DMS 273 (cell line): ENCODE results near the gene ZEB2.

Experiments used
- DNase-seq: peaks from one replicate; lab custom pipeline; 2025; ENCODE audit not compliant: unreplicated experiment; lab: John Stamatoyannopoulos, UW

The ZEB2 gene

DNA sequence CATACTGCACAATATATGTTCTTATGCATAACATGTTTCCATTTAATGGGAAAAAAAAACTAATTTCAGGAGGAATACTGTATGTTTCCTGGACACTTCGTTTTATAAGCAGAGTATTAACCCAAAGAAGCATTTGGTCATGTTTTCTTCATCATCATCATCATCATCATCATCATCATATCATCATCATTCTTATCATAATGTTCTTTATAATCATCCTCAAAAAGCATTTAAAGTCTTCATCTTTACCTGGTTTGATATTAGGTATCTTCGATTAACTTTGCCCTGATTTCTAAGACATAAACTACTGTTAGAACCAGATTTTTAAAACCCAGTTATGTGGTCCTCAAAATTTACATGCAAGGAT lies 47.9 kb downstream of the ZEB2 start:
- DNase-seq = no peak

DNA sequence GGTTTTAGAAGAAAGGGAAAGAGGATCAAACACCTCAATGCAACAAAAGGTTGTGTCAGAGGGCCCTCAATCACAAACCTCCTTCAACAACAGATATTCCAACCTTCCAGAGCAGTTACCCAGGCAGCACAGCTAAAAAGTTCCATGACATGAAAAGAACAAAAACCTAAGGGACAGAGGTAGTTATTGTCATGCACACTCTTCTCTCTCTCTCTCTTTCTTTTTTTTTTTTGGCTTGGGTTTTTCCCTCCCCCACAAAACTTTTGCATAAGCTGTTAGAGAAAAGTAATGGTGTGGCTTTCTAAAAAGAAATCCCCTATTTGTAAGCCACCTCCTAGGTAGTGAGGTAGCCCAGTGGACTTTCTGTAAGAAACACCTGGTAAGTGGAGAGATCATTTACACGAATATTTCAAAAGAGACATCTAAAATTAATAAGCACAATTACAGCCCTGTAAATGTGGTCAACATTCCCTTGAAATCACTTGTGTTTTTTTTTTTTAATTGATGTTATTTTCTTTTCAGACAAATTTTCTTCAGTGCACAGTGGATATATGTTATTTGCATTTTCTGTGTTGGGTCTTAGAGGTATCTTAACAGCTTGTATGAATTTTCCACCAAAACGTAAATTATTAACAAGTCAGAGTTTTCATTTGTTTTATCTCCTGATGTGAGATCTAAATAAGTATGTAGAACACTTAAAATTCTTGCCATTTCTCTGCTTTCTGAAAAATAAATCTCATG lies 48.4 kb downstream of the ZEB2 start:
- no peak for DNase-seq

DNA sequence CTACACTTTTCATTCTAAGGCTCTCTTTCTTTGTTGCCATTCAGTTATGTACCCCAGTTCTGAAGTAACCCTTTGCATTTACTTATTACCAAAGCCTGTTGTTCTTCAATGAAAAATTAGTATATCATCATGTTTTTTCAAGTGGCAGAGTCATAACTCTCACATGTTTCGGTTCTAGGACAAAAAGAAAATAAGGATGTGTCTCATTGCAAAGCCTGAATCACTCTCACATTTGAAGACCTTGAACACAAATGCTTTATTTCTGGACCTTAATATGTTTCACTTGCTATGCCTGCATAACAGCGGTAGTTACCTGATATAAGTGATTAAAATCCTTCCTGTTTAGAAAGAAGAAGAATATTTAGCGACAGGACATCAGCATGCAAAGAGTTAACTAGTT lies 49.1 kb downstream of the ZEB2 start:
- no peak for DNase-seq

DNA sequence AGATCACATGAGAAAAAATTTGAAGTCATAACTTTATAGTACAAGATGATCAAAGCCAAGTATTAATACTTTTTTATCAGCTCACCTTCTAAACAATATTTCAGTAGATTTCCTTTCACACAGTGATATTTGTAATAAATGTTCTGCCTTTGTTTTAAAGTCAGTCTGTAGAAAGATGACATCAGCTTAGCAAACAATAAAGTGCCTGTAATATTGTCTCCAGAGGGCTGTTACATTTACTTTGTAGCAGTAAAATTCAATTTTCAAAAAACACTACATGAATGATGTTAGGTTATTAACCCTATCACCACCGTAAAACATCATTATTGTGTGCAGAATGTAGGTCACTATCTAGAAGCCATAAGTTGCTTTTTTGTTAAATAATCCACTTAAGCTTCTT lies 49.6 kb downstream of the ZEB2 start:
- no peak for DNase-seq

DNA sequence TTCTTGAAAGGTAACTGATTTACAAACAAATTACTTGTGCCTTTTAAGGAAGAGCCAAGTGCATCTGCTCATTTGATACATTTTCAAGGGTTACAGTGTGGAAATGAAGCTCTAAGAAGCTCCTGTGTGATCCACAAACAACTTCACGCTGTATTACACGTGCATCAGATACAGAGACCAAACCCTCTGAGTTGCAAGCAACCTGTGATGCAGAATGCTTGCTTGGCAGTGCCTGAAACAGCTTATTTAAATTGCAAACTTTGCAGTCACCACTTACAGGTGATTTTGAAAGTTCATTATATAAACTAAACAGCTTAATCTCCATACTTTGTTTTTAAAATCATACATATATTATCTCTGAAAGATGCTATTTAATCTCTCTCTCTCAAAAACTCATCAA lies 50.1 kb downstream of the ZEB2 start:
- no peak for DNase-seq

DNA sequence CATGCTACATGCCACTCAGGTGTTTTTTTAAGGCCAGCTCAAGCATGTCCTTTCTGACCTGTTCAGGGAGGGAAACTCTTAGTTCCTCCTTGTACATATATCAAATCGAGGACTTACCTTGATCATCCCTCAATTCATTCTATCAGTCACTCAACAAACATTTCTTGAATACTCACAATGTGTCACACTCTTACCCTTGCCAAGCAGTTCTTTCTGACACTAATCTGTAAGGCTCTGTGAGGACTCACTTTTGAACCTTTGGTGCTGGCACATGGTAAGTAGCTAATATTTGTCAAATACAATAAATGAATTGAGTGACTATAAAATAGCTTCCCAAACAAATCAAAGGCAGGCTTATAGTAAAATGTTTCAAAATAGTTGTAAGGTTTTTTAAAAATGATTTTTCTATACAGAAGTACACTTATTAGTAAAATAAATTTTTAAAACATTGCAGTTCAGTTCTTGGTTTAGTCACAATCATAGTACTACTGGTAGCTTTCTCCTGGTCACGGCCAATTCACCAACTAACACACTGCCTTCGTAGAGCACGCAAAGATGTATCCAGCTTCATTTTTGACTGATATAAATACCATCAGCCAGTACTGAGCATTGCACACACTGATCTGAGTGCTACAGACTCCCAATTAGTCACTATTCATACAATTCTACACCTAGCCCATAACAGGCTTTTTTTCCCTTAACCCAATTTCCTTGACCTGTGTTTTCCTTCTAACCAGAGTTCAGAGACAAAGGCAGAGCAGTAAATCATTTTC lies 50.9 kb downstream of the ZEB2 start:
- no peak for DNase-seq

DNA sequence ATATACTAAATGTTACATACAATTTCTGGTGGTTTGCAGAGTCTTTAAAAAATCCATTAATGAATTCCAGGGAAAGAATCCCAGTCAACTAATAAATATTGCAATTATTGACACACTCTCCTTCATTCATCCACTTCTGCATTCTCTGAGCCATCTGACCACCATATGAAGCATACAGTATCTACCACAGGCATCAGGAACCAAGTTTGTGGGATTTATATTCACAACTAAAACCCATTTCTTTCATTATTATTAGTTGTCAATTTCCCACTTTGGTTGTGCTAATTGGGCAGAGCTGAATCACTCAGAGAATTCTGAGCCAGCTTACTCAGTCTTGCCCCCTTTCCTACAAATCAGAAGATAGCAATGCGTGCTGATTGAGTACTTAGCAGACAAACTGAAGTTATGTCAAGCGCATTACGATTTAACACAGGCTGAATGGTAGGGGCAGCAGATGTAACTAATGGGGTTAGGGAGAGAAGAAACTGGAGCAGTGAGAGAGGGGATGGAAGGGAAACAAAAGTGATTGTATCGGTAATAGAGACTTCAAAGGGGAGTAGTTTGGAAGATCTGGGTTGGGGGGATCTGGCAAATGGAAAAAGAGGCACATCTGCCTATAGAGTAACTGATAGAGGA lies 52.3 kb downstream of the ZEB2 start:
- DNase-seq = no peak

DNA sequence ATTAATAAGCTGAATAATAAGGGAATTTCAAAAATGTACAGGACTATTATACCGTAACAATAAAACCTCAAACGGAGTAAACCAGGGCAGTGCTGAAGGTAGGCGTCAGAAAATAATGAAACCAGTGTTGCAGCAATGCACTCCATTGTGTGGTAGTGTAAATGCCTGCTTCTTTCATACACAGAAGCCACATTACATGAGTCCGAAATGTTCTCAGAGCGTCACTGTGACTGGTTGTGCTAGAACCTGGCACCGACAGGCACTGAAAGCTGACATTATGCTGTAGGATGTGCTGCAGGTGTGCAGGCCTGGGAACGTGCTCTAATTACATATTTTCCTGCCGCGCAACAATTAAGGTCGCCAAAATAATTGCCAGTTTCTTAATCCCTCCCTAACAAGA lies 53.3 kb downstream of the ZEB2 start:
- no peak for DNase-seq

DNA sequence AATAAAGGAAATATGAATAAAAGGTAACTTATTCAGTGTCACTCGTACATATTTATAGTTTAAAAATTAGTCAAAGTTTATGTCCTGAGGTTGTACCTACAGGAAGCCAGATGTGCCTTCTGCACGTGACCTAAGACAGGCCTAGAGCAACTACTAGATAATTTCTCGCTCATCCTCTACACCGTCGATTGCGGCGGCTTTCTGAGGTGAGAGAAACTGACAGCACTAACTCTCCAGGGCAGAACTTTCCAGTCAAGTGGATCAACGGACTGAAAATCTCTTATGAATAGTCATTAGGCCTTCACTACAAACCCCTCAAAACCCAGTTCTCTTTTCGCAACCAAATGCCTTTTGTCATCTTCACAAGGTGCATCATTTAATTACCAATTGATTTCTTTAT lies 54.2 kb downstream of the ZEB2 start:
- DNase-seq = no peak

DNA sequence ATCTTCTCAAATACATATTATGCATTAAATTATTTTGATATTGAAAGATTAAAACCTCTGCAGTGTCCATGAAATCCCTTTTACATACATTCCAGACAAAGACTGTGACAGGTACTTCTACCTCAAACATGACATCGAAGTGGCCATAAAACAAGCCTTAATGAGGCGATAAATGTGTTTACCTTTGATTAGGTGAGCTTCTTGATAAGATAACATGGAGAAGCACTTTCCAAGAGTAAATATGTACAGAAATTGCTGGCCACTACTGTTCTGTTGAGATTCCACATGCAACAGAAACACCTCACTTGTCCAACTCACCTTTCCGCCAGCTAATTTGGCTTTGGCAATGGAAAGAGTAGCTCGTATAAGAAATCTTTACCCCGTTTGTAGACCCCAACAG lies 55.2 kb downstream of the ZEB2 start:
- DNase-seq = no peak

DNA sequence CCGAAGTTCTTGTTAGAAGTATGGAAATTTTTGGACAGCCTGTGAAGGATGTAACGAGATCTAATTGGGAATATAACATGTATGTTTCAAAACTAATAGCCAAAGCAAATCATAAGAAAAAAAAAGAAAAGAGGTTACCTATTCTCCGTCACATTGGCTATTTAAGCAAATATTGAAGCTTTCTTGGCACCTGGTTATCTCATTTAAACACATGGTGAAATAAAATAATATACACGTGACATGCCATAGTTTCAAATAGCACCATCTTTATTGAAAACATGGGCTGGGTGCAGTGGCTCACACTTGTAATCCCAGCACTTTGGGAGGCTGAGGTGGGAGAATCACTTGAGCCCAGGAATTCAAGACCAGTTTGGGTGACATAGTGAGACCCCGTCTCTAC lies 56.7 kb downstream of the ZEB2 start:
- DNase-seq = no peak

DNA sequence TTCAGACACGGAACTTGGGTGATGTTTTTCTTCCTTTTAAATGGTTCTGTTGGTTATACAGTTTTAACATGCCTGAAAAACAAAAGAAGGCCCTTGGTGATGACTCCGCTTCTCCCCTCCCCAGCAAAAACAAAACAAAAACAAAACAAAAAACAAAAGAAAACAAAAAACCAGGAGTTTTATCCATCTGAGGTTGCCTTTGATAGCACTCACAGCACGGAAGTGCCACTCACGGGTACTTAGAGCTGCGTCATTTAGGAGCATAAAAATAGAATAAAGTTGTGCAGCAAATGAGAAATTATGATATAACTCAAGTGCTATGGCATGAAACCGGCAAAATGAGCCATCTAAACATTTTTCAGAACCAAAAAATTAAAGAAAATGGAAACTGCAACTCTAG lies 57.7 kb downstream of the ZEB2 start:
- no peak for DNase-seq

DNA sequence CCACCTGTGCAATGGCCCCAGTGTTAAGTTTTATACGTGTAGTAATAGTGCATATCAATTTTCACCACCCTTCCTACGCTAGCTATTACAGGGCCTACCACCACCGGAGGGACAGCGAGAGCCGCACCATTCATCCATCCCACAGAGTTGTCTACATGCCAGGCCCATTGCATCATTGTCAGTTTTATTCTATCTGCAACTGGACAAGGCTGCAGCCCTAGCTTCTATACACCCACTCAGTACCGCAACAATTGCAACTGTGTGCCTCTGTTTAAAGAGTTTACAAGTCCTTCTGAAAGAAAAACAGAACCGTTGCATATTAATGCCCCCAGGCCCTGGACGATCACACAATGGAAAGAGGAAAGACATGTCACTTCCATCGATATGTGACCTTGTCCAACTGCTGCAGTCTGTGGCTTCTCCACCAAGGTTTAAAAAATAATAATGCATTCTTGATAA lies 58.6 kb downstream of the ZEB2 start:
- peak; percentile 15 for DNase-seq

DNA sequence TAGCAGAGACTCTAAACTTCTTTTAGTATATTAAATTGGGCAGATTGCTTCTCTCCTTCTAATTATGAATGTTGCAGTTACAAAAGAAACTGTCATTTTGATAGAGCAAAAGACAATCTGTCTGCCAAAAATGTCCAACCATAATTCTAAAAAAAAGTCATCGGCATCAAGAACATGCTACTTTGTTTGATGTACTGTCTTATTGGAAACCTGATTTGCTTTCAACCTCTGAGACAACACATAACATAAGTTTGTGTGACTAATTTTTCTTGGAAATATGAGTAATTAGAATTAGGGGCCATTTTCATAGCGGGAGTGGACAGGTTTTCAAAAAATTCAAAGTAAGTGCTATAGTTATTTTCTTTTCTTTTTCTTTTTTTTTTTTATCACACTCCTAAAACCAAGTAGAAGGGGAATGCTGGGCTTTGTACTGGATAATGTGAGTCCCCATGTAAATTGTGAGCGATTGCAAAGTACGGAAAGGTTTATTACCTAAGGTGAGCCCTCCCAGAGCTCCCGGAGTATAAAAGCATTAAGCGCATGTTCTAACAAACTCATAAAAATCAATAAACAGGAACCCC lies 59.1 kb downstream of the ZEB2 start:
- no peak for DNase-seq

DNA sequence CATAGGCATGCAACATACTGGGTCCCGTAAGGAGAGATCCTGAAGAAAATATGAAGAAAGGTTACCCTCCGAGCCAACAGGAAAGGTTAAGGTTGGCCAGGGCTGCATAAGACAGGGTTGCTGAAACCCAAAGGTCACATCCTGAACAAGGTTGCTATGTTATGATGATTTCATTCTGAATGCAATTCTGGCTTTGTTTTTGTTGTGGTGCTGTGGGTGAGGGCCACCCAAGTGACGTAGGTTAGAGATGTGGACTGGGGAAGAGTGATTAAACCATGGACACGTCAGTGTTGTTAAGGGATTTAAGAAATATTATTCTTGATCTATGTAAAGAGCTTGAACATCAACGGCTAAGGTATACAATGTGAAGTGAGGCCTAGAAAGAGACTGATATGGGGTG lies 60.0 kb downstream of the ZEB2 start:
- DNase-seq = no peak

DNA sequence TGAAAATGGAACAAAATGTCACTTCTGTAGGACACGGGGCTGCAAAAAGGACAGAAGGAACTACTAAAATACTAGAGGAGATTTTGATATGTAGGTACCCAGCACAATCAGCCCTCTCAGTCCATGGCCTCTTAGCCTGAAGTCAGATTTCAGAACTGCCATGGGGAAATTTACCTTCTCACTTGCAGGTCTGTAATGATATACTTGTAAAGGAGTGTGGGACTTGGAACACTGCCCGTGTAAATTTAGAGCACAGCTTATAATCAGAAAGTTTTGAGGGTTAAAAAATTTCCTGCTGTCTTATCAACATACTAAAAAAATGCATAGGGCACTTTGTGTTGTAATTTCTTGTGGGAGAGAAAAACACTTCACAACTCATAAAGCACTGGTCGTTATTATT lies 60.6 kb downstream of the ZEB2 start:
- no peak for DNase-seq

DNA sequence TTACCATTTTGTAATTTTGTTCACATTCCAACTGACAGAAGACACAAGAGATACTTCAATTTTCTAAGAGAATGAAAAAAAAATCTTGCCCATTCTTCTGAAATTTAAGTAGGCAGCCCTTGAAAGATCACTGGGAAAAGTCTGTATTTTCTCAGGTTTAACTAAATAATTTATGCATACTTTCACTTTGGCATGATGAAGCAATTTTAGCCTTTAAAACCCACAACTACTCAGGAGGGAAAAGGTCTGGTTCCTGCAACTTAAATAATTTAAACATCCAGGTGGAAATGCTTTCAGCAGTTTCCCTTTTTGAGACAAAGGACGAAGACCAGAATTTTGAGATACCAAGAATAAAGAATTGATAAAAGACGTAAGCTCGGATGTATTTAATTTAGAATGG lies 61.4 kb downstream of the ZEB2 start:
- no peak for DNase-seq

DNA sequence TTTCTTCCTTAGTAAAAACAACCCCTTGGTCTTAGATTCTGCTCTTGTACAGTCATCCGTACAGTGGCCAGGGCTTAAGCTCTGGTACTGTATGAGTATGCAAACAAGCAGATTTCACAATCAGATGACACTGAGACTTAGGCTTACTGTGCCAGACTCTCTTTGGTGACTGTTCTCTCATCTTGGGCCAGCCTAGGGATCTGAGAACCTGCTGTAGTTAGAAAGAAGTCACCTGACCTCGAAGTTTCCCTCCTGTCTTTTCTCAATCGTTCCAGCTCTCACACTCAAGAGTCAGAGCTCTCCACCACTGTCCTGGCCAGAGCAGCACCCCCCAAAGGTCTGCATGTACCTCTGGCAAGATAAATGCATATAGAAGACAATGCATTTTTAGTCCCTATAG lies 63.2 kb downstream of the ZEB2 start:
- DNase-seq = peak; percentile 6

DNA sequence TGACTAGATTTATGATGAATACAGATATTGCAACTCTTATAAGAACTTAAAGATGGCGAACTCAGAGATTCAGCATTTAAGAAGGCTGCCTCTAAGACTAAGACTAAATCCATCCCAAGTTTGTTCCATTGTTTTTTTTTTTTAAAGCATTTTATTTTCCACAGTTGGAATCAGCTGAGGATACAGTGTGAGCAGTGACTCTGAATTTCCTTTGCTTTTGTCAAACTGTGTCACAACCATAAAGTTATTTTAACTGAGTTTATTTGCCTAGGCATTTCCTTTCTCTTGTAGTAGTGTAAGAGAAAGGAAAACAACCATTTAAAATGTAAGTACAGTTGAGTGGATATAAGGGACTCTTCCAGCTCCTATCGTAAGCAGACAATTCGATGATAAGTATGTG lies 63.9 kb downstream of the ZEB2 start:
- DNase-seq = no peak

DNA sequence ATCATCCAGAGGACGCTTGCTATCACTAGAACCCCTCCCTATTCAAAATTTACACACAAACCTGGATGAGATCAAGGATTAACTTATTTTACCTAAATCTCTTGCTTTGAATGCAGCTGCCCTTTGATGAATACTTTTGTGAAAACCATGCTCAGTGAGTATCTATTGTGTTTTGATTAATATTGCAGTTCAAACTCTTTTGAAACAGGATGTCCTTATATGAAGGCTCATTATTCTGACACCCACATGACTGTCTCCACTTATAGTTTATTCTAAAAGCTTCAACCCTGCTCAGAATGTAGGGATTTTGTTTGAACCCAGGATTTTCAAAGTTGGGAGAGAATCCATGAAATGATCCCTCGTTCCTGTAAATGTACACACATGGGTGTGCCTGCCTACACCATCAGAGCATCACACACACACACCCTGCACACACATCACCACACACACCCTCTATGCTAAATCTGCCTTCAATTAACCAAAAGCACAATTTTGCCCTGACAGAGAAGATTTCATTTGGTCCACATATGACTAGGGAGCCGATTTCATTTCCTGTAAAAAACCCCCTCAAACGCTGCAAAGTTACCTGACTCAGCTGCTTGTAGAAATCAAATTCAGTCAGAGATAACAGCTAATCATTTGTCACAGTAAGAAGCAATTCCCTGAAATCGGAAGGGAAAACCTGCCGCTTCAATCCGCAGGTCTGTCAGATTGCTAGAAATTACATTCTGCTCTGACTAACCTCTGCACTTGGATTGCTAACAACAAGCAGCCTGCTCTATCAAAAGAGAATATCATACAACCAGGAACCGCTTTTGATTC lies 65.2 kb downstream of the ZEB2 start:
- DNase-seq = no peak
